Osteoblast (primary cell): ENCODE measurements around the gene ABI3BP. TPM values are rescaled to one million over a fixed set of nuclear protein-coding genes. Genes with fewer than 3 reads are reported as not detected.
A peak's percentile ranks its signal among the peaks of the same experiment; 100 is the strongest.

Experiments used
- DNase-seq: peaks from one replicate; pipeline ENCODE4 v3.0.0; 2011; ENCODE audit warnings: low spot score, mixed read lengths; ENCODE audit not compliant: insufficient read length; ENCODE audit errors: missing footprints
- H2AFZ ChIP-seq: 2 replicates; pipeline ENCODE4 v1.6.0; 2011; ENCODE audit warnings: mild to moderate bottlenecking, low read length
- H3K27ac ChIP-seq: 2 replicates; pipeline ENCODE4 v1.5.1; 2011; ENCODE audit warnings: mild to moderate bottlenecking, low read depth, low read length, moderate library complexity
- H3K27me3 ChIP-seq: 2 replicates; pipeline ENCODE4 v1.6.0; 2012; ENCODE audit warnings: mild to moderate bottlenecking, control low read depth, inconsistent platforms, low read length, moderate library complexity; ENCODE audit not compliant: insufficient read depth
- H3K36me3 ChIP-seq: 2 replicates; pipeline ENCODE4 v1.5.1; 2011; ENCODE audit warnings: mild to moderate bottlenecking, low read length, control low read depth, moderate library complexity; ENCODE audit not compliant: insufficient read depth
- H3K4me1 ChIP-seq: 2 replicates; pipeline ENCODE4 v1.5.1; 2011; ENCODE audit warnings: mild to moderate bottlenecking, low read length, control low read depth, moderate library complexity; ENCODE audit not compliant: insufficient read depth
- H3K4me2 ChIP-seq: 2 replicates; pipeline ENCODE4 v1.6.0; 2011; ENCODE audit warnings: mild to moderate bottlenecking, low read length; ENCODE audit not compliant: insufficient read depth
- H3K4me3 ChIP-seq: fragments of 200-600 bp; sonication (generic); 3 replicates; pipeline ENCODE4 v1.5.1; 2012; ENCODE audit warnings: mild to moderate bottlenecking, low read length, inconsistent platforms; ENCODE audit not compliant: insufficient read depth
- H3K79me2 ChIP-seq: 2 replicates; pipeline ENCODE4 v1.6.0; 2012; ENCODE audit warnings: mild to moderate bottlenecking, low read length, control low read depth, inconsistent platforms; ENCODE audit not compliant: insufficient read depth
- H3K9me3 ChIP-seq: 2 replicates; pipeline ENCODE4 v1.5.1; 2011; ENCODE audit warnings: low read depth, low read length, control low read depth
- H4K20me1 ChIP-seq: 2 replicates; pipeline ENCODE4 v1.6.0; 2012; ENCODE audit warnings: mild to moderate bottlenecking, low read length, control low read depth; ENCODE audit not compliant: insufficient read depth
- total RNA-seq: library from RNA; depleted of rRNA; stranded (reverse); fragments of >200 nt; gene quantifications from 2 replicates; pipeline ENCODE4 v1.2.3, GENCODE V29; 2012
- TF ChIP-seq, protein P1 (sequence below): IDR thresholded peaks from 2 replicates; pipeline ENCODE4 v1.5.1; 2011; ENCODE audit warnings: mild to moderate bottlenecking, low read depth, low read length, moderate library complexity; ENCODE audit errors: extremely low read depth

ABI3BP gene
- total RNA-seq, 1 donor: 130 TPM

- Histone ChIP-seq H3K27ac (no peak overlapping the region), H3K4me1 (peaks cover 7% of the 10 kb centered on the region), H3K79me2 (peaks cover 83% of the 10 kb centered on the region), H3K4me2 (no peak overlapping the region), H2AFZ (no peak overlapping the region), H3K9me3 (no peaks in the 10 kb centered on the region), H3K4me3 (no peak overlapping the region), H3K36me3 (peaks cover 63% of the 10 kb centered on the region), H4K20me1 (peaks cover 23% of the 10 kb centered on the region), H3K27me3 (no peaks in the 10 kb centered on the region)
- no peak for DNase-seq
- TF ChIP-seq, protein P1, sequence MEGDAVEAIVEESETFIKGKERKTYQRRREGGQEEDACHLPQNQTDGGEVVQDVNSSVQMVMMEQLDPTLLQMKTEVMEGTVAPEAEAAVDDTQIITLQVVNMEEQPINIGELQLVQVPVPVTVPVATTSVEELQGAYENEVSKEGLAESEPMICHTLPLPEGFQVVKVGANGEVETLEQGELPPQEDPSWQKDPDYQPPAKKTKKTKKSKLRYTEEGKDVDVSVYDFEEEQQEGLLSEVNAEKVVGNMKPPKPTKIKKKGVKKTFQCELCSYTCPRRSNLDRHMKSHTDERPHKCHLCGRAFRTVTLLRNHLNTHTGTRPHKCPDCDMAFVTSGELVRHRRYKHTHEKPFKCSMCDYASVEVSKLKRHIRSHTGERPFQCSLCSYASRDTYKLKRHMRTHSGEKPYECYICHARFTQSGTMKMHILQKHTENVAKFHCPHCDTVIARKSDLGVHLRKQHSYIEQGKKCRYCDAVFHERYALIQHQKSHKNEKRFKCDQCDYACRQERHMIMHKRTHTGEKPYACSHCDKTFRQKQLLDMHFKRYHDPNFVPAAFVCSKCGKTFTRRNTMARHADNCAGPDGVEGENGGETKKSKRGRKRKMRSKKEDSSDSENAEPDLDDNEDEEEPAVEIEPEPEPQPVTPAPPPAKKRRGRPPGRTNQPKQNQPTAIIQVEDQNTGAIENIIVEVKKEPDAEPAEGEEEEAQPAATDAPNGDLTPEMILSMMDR: no peak
Measured at GRCh38 chr3:100732435-100732834, 260.8 kb downstream of the ABI3BP start.

GRCh38 chr3:100730524-100730923 lies 262.7 kb downstream of the ABI3BP start:
- Histone ChIP-seq H3K9me3 (no peaks in the 10 kb centered on the region), H3K79me2 (peaks cover 88% of the 10 kb centered on the region), H4K20me1 (peaks cover 33% of the 10 kb centered on the region), H2AFZ (no peak overlapping the region), H3K27ac (peak overlapping the region; percentile 34), H3K4me3 (no peak overlapping the region), H3K27me3 (no peaks in the 10 kb centered on the region), H3K36me3 (peaks cover 64% of the 10 kb centered on the region), H3K4me1 (peaks cover 7% of the 10 kb centered on the region), H3K4me2 (no peak overlapping the region)
- TF ChIP-seq, protein P1: no peak
- no peak for DNase-seq

GRCh38 chr3:100726706-100727105 lies 266.5 kb downstream of the ABI3BP start:
- Histone ChIP-seq H3K9me3 (no peaks in the 10 kb centered on the region), H3K4me2 (no peak overlapping the region), H3K4me3 (no peak overlapping the region), H3K4me1 (peaks cover 7% of the 10 kb centered on the region), H3K27ac (peak overlapping the region; percentile 18), H3K36me3 (peaks cover 76% of the 10 kb centered on the region), H2AFZ (no peak overlapping the region), H4K20me1 (peaks cover 29% of the 10 kb centered on the region), H3K27me3 (no peaks in the 10 kb centered on the region), H3K79me2 (peaks cover 88% of the 10 kb centered on the region)
- DNase-seq: no peak
- TF ChIP-seq, protein P1: no peak

- Histone ChIP-seq H2AFZ (no peak overlapping the region), H3K4me1 (peaks cover 7% of the 10 kb centered on the region), H3K27me3 (no peaks in the 10 kb centered on the region), H3K36me3 (peaks cover 76% of the 10 kb centered on the region), H3K4me2 (no peak overlapping the region), H4K20me1 (peaks cover 34% of the 10 kb centered on the region), H3K4me3 (no peak overlapping the region), H3K27ac (no peak overlapping the region), H3K9me3 (no peaks in the 10 kb centered on the region), H3K79me2 (peaks cover 88% of the 10 kb centered on the region)
- TF ChIP-seq, protein P1: no peak
- no peak for DNase-seq
Measured at GRCh38 chr3:100725935-100726513, 267.2 kb downstream of the ABI3BP start.
